Breast epithelium (tissue), 3 donors: Measurements from ENCODE around the gene CREG1.

ENCODE experiments used
- POLR2A ChIP-seq: fragments of 450-650 bp; IDR thresholded peaks from one replicate; pipeline ENCODE4 v1.6.1; 2016; ENCODE audit warnings: antibody characterized with exemption, mild to moderate bottlenecking, moderate library complexity
- TF ChIP-seq, protein P1 (sequence below), 3 donors: fragments of 450-650 bp; IDR thresholded peaks; one replicate each; pipeline ENCODE4 v1.5.1; 2016 to 2017; ENCODE audit warnings: antibody characterized with exemption in 3 of 3, mild to moderate bottlenecking in 3 of 3, moderate library complexity in 3 of 3

DNA sequence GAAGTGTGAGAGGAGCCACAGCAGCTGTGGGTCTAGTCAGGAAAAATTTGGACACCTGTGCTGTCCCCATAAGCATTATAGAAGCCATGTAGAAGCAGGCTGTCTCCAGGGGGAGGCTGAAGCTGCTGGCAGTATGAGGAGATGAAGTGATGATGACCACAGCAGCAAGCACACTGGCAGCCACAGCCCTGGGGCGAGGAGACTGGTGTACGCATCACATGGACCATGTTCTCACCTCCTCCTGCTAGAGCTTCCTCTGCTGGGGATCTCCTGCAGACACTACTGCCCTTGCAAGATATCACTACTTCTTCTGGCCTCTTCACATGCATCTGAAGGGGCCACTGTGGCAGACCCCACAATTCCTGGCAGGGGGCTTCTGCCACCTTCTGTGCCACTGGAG, 33.8 kb upstream of the CREG1 start:
- TF ChIP-seq POLR2A, result no peak
- TF ChIP-seq, protein P1, sequence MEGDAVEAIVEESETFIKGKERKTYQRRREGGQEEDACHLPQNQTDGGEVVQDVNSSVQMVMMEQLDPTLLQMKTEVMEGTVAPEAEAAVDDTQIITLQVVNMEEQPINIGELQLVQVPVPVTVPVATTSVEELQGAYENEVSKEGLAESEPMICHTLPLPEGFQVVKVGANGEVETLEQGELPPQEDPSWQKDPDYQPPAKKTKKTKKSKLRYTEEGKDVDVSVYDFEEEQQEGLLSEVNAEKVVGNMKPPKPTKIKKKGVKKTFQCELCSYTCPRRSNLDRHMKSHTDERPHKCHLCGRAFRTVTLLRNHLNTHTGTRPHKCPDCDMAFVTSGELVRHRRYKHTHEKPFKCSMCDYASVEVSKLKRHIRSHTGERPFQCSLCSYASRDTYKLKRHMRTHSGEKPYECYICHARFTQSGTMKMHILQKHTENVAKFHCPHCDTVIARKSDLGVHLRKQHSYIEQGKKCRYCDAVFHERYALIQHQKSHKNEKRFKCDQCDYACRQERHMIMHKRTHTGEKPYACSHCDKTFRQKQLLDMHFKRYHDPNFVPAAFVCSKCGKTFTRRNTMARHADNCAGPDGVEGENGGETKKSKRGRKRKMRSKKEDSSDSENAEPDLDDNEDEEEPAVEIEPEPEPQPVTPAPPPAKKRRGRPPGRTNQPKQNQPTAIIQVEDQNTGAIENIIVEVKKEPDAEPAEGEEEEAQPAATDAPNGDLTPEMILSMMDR (IDR thresholded peaks at IDR 0.05), result no peak
